HT-29 (cell line): ENCODE results near the gene MED12L. TPM values are rescaled to one million over a fixed set of nuclear protein-coding genes. Genes with fewer than 3 reads are reported as not detected.

Experiments
- DNase-seq: peaks from one replicate; pipeline ENCODE4 v3.0.0-alpha.2; 2015; ENCODE audit warnings: low spot score
- total RNA-seq: library from RNA; depleted of rRNA; stranded (reverse); fragments of >200 nt; shearing (Covaris generic); gene quantifications from 2 replicates; pipeline ENCODE4 v1.2.3, GENCODE V29; 2014

MED12L gene
- total RNA-seq, 1 experiment from 2014 or later: not detected

GRCh38 chr3:151446002-151446340 lies 360.5 kb downstream of the MED12L start:
- DNase-seq: no peak

- no peak for DNase-seq
These were observed 366.9 kb downstream of the MED12L start for GRCh38 chr3:151452368-151452767.

- DNase-seq: no peak
These were observed 367.4 kb downstream of the MED12L start for GRCh38 chr3:151452841-151453240.

GRCh38 chr3:151456065-151456464 lies 370.6 kb downstream of the MED12L start:
- no peak for DNase-seq

GRCh38 chr3:151459358-151459757 lies 373.9 kb downstream of the MED12L start:
- no peak for DNase-seq

- DNase-seq: peak; percentile 35
These were observed 374.8 kb downstream of the MED12L start for GRCh38 chr3:151460228-151460627.

- DNase-seq: peak; percentile 48
These were observed 375.4 kb downstream of the MED12L start, which contains the start of gene IGSF10 for GRCh38 chr3:151460774-151461450. Gene IGSF10 (minus strand): TSS chr3:151461061. CDS start chr3:151458709, 2,352 bp downstream.

- no peak for DNase-seq
These were observed 376.9 kb downstream of the MED12L start for GRCh38 chr3:151462278-151462780.

- DNase-seq: no peak
These were observed 377.5 kb downstream of the MED12L start for GRCh38 chr3:151462991-151463390.

- DNase-seq: no peak
These were observed 381.6 kb downstream of the MED12L start for GRCh38 chr3:151467069-151467468.

GRCh38 chr3:151468284-151468917 lies 382.9 kb downstream of the MED12L start:
- peak; percentile 96 for DNase-seq

GRCh38 chr3:151476344-151477018 lies 391.0 kb downstream of the MED12L start:
- no peak for DNase-seq

GRCh38 chr3:151477591-151478334 lies 392.3 kb downstream of the MED12L start:
- DNase-seq: no peak

- DNase-seq: no peak
These were observed 392.9 kb downstream of the MED12L start for GRCh38 chr3:151478335-151478697.

- DNase-seq: no peak
These were observed 394.0 kb downstream of the MED12L start for GRCh38 chr3:151479452-151479851.

- no peak for DNase-seq
These were observed 395.0 kb downstream of the MED12L start for GRCh38 chr3:151480492-151480891.

GRCh38 chr3:151483488-151483887 lies 398.0 kb downstream of the MED12L start:
- DNase-seq: no peak

GRCh38 chr3:151483961-151484520 lies 398.6 kb downstream of the MED12L start:
- no peak for DNase-seq
